A673 (cell line): ENCODE results near the gene NCKAP5. TPM values are rescaled to one million over a fixed set of nuclear protein-coding genes. Genes with fewer than 3 reads are reported as not detected.

Experiments used
- BruUV-seq: library from RNA; stranded (reverse); fragments of 400-500 nt; replicated peaks from 2 replicates; lab custom pipeline; 2021; lab: Mats Ljungman, UMichigan
- CTCF ChIA-PET: fragments of 300-600 bp; sonication (Branson Sonifier 250); formaldehyde crosslinking; loops from one replicate; lab custom pipeline; 2022; ENCODE audit warnings: antibody characterized with exemption; lab: Charles Lee
- POLR2A ChIA-PET: fragments of 300-600 bp; sonication (Branson Sonifier 250); formaldehyde crosslinking; loops from one replicate; lab custom pipeline; 2022; ENCODE audit warnings: antibody characterized with exemption; ENCODE audit not compliant: low non-redundant PET; lab: Charles Lee
- DNase-seq: peaks from one replicate; pipeline ENCODE4 v3.0.0-alpha.2; 2015; ENCODE audit warnings: low spot score
- H3K27ac ChIP-seq: fragments of 200-600 bp; sonication (generic); 2 replicates; pipeline ENCODE4 v1.5.1; 2016; ENCODE audit warnings: mixed run types, low read depth, mild to moderate bottlenecking, mixed read lengths, antibody characterized with exemption, low read length; ENCODE audit not compliant: poor library complexity, severe bottlenecking
- H3K27me3 ChIP-seq: fragments of 200-600 bp; sonication (generic); replicated peaks from 2 replicates; pipeline ENCODE4 v1.6.1; 2017; ENCODE audit warnings: mixed run types, low read depth, mild to moderate bottlenecking, mixed read lengths, antibody characterized with exemption, low read length; ENCODE audit not compliant: insufficient read depth, poor library complexity
- H3K36me3 ChIP-seq: fragments of 200-600 bp; sonication (generic); 2 replicates; pipeline ENCODE4 v1.6.1; 2016; ENCODE audit warnings: mixed run types, mild to moderate bottlenecking, mixed read lengths, antibody characterized with exemption, low read length; ENCODE audit not compliant: insufficient read depth, poor library complexity, severe bottlenecking
- H3K4me1 ChIP-seq: fragments of 200-600 bp; sonication (generic); 2 replicates; pipeline ENCODE4 v1.6.1; 2017; ENCODE audit warnings: mixed run types, mild to moderate bottlenecking, mixed read lengths, antibody characterized with exemption, low read length; ENCODE audit not compliant: insufficient read depth, poor library complexity, severe bottlenecking
- H3K4me3 ChIP-seq: fragments of 200-600 bp; sonication (generic); 2 replicates; pipeline ENCODE4 v1.5.1; 2016; ENCODE audit warnings: low read depth, mixed run types, mild to moderate bottlenecking, mixed read lengths, low read length; ENCODE audit not compliant: poor library complexity, severe bottlenecking
- H3K9me3 ChIP-seq: fragments of 200-600 bp; sonication (generic); 2 replicates; pipeline ENCODE4 v1.6.1; 2016; ENCODE audit warnings: mixed run types, low read depth, mild to moderate bottlenecking, mixed read lengths, antibody characterized with exemption, low read length; ENCODE audit not compliant: poor library complexity, severe bottlenecking
- EZH2 ChIP-seq: fragments of 200-600 bp; sonication (generic); IDR thresholded peaks from 2 replicates; pipeline ENCODE4 v1.6.1; 2017; ENCODE audit warnings: borderline replicate concordance, low read depth, mild to moderate bottlenecking, mixed read lengths, antibody characterized with exemption, low read length; ENCODE audit not compliant: poor library complexity, severe bottlenecking
- intact Hi-C: fragments of 100-400 bp; cut with micrococcal nuclease; formaldehyde crosslinking; loops from one replicate; pipeline ENCODE4 v1.10.0; 2022; ENCODE audit not compliant: unreplicated experiment
- total RNA-seq: library from RNA; stranded (reverse); gene quantifications from 2 replicates; pipeline ENCODE4 v1.2.3, GENCODE V29; 2021
- TF ChIP-seq, protein P1 (sequence below): fragments of 300-800, 200-600 bp; sonication (generic); conservative IDR thresholded peaks from 2 replicates; pipeline ENCODE4 v1.5.1; 2017; ENCODE audit warnings: low read depth, mild to moderate bottlenecking, antibody characterized with exemption, low read length, moderate library complexity, mixed read lengths

The NCKAP5 gene
- total RNA-seq, 1 experiment from 2014 or later, result 26.6 TPM

DNA sequence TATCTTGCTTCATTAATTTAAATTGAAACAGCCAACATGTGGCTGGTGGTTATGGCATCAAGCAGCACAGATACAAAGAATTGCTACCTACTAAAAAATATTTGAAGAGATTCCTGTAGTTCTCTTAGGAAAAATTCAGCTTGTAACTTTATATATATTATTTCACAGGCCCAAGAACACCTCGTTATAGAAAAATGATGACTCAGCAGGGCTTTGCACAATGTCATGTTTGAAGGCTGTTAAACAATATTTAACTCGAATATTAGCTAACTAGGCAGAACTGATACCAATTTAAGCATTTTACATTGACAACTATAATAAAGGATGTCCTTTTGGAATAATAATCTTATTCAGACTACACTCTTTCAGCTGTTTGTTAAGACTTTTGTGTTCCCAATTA lies 795.9 kb downstream of the NCKAP5 start:
- no peaks in the 10 kb centered on the region for H3K4me1 ChIP-seq
- intact Hi-C loops, result no loop called here
- peaks cover 9% of the 10 kb centered on the region for H3K36me3 ChIP-seq
- CTCF ChIA-PET, result no interaction called here
- H3K4me3 ChIP-seq, result no peak overlapping the region
- no peaks in the 10 kb centered on the region for H3K27me3 ChIP-seq
- H3K27ac ChIP-seq, result no peak overlapping the region
- no TSS peak for BruUV-seq
- no peak for DNase-seq
- TF ChIP-seq, protein P1, sequence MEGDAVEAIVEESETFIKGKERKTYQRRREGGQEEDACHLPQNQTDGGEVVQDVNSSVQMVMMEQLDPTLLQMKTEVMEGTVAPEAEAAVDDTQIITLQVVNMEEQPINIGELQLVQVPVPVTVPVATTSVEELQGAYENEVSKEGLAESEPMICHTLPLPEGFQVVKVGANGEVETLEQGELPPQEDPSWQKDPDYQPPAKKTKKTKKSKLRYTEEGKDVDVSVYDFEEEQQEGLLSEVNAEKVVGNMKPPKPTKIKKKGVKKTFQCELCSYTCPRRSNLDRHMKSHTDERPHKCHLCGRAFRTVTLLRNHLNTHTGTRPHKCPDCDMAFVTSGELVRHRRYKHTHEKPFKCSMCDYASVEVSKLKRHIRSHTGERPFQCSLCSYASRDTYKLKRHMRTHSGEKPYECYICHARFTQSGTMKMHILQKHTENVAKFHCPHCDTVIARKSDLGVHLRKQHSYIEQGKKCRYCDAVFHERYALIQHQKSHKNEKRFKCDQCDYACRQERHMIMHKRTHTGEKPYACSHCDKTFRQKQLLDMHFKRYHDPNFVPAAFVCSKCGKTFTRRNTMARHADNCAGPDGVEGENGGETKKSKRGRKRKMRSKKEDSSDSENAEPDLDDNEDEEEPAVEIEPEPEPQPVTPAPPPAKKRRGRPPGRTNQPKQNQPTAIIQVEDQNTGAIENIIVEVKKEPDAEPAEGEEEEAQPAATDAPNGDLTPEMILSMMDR, result no peak
- no peak for TF ChIP-seq EZH2
- no peaks in the 10 kb centered on the region for H3K9me3 ChIP-seq
- POLR2A ChIA-PET, result no interaction called here

DNA sequence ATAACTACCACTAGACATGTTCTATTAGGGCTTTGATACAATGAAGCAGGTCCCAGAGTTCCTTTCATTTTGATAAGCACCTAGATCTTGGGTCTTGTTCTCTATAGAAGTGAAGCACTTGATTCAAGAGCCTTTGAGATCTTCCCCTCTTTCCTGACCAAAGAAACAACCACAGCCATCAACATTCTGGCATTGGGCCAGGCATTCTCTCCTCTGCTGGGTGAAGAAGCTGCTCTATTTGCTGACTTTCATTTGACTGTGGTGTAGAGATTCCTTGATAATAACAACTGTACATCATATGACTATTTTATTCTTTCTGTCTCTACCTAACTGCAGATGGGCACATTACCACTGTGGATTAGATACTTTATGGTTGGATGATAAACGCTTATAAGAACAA lies 801.7 kb downstream of the NCKAP5 start:
- BruUV-seq, result no TSS peak

DNA sequence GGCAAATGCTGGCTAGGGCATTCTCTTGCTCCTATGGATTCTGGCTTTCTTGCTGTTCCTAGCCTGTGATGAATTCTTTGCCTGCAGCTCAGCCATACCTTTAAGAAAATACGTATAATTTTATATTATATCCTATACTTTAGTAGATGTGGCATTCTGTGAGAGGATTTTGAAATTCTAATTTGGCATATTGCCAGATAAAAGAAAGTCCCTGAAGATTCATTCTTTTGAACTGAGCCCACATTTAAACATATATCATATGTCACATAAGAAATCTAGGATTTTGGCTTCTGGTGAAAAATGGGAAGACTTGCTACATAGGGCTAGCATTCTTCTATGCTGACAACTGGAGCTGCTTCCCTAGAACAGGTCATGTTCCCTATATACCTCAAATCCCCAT lies 806.8 kb downstream of the NCKAP5 start:
- Histone ChIP-seq H3K27ac (no peak overlapping the region), H3K9me3 (no peaks in the 10 kb centered on the region), H3K27me3 (no peaks in the 10 kb centered on the region), H3K4me1 (no peaks in the 10 kb centered on the region), H3K4me3 (no peak overlapping the region), H3K36me3 (no peaks in the 10 kb centered on the region)
- TF ChIP-seq, protein P1, result no peak
- no peak for TF ChIP-seq EZH2
- BruUV-seq, result no TSS peak
- POLR2A ChIA-PET, result interaction anchor here (0.5 kb wide), 1 partner anchor 47 kb away, joined by 3 read pairs; no protein-coding TSS in a partner anchor
- CTCF ChIA-PET, result no interaction called here
- no peak for DNase-seq
- intact Hi-C loops, result no loop called here

More for the DNA sequence above, 801.7 kb downstream of the NCKAP5 start:
- H3K4me3 ChIP-seq, result no peak overlapping the region
- no peak for TF ChIP-seq EZH2
- TF ChIP-seq, protein P1, result no peak
- no peak for DNase-seq
- ChIA-PET CTCF (no interaction called here), POLR2A (no interaction called here)
- H3K9me3 ChIP-seq, result no peaks in the 10 kb centered on the region
- H3K36me3 ChIP-seq, result no peaks in the 10 kb centered on the region
- no peaks in the 10 kb centered on the region for H3K4me1 ChIP-seq
- intact Hi-C loops, result no loop called here
- no peak overlapping the region for H3K27ac ChIP-seq
- no peaks in the 10 kb centered on the region for H3K27me3 ChIP-seq
